ENCODE measurements around the gene ANKRD28. TPM values are rescaled to one million over a fixed set of nuclear protein-coding genes. Genes with fewer than 3 reads are reported as not detected.

Gene ANKRD28
- total RNA-seq, 4 donors from 2014 or later, result 25.7 to 44.7 (median 40.9) TPM

GRCh38 chr3:15664144-15664543, 133.6 kb downstream of the ANKRD28 start:
- 95 to 100% methylated on average over 1 of the region's 1 CpG for WGBS, 2 donors
- H3K4me3 ChIP-seq (ENCODE audit: low read depth, poor library complexity, severe bottlenecking), result no peak overlapping the region
- TF ChIP-seq POLR2A (IDR thresholded peaks at IDR 0.05), result no peak
- TF ChIP-seq CTCF (IDR thresholded peaks at IDR 0.05), result no peak
- intact Hi-C loops (cut with DNase I; ENCODE audit: low total_unique reads), result no loop called here
- no peak for DNase-seq (ENCODE audit: low spot score in 2 of 2)

GRCh38 chr3:15660055-15660935, 137.5 kb downstream of the ANKRD28 start:
- WGBS, 2 donors, result 53 to 62% methylated on average over 7 of the region's 7 CpGs
- intact Hi-C loops (cut with DNase I; ENCODE audit: low total_unique reads), result no loop called here
- no peak for TF ChIP-seq CTCF (IDR thresholded peaks at IDR 0.05)
- TF ChIP-seq POLR2A (IDR thresholded peaks at IDR 0.05), result no peak
- no peak overlapping the region for H3K4me3 ChIP-seq (ENCODE audit: low read depth, poor library complexity, severe bottlenecking)
- DNase-seq (ENCODE audit: low spot score in 2 of 2), result no peak

GRCh38 chr3:15659254-15659975, 138.4 kb downstream of the ANKRD28 start:
- no peak for DNase-seq (ENCODE audit: low spot score in 2 of 2)
- WGBS, 2 donors, result 52 to 73% methylated on average over 5 of the region's 5 CpGs
- TF ChIP-seq CTCF (IDR thresholded peaks at IDR 0.05), result no peak
- TF ChIP-seq POLR2A (IDR thresholded peaks at IDR 0.05), result no peak
- intact Hi-C loops (cut with DNase I; ENCODE audit: low total_unique reads), result no loop called here
- no peak overlapping the region for H3K4me3 ChIP-seq (ENCODE audit: low read depth, poor library complexity, severe bottlenecking)

- TF ChIP-seq CTCF (IDR thresholded peaks at IDR 0.05) (no peak), POLR2A (IDR thresholded peaks at IDR 0.05) (no peak)
- intact Hi-C loops (cut with DNase I; ENCODE audit: low total_unique reads), result no loop called here
- DNase-seq (ENCODE audit: low spot score in 2 of 2), result no peak
- H3K4me3 ChIP-seq (ENCODE audit: low read depth, poor library complexity, severe bottlenecking), result no peak overlapping the region
Measured at GRCh38 chr3:15657016-15657415, 140.8 kb downstream of the ANKRD28 start.

GRCh38 chr3:15656342-15656741, 141.4 kb downstream of the ANKRD28 start:
- 78 to 79% methylated on average over 5 of the region's 5 CpGs for WGBS, 2 donors
- TF ChIP-seq CTCF (IDR thresholded peaks at IDR 0.05) (no peak), POLR2A (IDR thresholded peaks at IDR 0.05) (no peak)
- DNase-seq (ENCODE audit: low spot score in 2 of 2), result no peak
- intact Hi-C loops (cut with DNase I; ENCODE audit: low total_unique reads), result no loop called here
- H3K4me3 ChIP-seq (ENCODE audit: low read depth, poor library complexity, severe bottlenecking), result no peak overlapping the region
